AG08395 (cell line): ENCODE data around the gene GARIN5B.
A peak's percentile ranks its signal among the peaks of the same experiment; 100 is the strongest.
"Not testable (repeated sequence)": the region's sequence is repeated elsewhere in the genome, so short reads cannot be mapped to it uniquely, and the experiment has no call there.

Source experiments
- DNase-seq: peaks from one replicate; pipeline ENCODE4 v3.0.0; 2012; ENCODE audit warnings: mixed read lengths, low spot score

GARIN5B gene

DNA sequence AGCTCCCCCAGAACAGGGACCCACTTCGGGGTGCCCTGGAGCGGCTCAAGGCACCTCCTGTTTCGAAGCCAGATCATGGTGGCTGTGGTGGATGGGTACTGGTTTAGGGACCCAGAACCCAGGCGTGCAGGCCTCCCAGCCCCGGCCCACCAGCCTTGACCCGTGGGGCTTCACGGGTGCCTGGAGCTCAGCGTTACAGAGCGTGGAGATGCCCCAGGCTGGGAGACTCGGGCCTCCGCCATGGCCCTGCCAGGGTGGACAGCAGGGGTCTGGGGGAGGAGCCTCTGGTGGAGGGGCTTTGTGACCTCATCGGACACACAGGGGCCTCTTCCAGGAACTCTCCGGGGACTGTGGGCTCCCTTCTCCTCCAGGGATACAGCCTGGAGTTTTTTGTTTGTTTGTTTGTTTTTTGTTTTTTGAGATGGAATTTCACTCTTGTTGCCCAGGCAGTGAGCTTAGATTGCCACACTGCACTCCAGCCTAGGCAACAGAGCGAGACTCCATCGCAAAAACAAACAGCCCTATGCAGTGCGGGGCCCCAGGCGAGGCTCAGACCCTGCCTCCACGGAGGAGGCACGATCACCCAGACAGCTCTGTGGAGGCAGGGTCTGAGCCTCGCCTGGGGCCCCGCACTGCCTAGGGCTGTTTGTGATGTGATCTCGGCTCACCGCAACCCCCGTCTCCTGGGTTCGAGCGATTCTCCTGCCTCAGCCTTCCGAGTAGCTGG, at the start of gene GARIN5B:
Gene GARIN5B, minus strand, starts transcription at position 271 of the 727 bp plus-strand sequence. Its CDS starts 194 bp downstream, at position 77.
- DNase-seq: no peak

- DNase-seq: no peak
Measured at GRCh38 chr19:55410168-55410567, 47.1 kb upstream of the GARIN5B start.

DNA sequence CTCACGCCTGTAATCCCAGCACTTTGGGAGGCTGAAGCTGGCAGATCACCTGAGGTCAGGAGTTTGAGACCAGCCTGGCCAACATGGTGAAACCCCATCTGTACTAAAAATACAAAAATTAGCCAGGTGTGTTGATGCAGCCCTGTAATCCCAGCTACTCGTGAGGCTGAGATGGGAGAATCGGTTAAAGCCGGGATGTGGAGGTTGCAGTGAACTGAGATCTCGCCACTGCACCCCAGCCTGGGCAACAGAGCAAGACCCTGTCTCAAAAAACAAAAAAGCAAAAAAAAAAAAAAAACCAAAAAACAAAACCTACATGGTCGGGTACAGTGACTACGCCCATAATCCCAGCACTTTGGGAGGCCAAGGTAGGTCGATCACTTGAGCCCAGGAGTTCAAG, 46.1 kb upstream of the GARIN5B start:
- not testable (repeated sequence) for DNase-seq

- DNase-seq: no peak
Measured at GRCh38 chr19:55408533-55408872, 45.4 kb upstream of the GARIN5B start.

GRCh38 chr19:55407800-55408532, 44.9 kb upstream of the GARIN5B start:
- peak; percentile 100 for DNase-seq

DNA sequence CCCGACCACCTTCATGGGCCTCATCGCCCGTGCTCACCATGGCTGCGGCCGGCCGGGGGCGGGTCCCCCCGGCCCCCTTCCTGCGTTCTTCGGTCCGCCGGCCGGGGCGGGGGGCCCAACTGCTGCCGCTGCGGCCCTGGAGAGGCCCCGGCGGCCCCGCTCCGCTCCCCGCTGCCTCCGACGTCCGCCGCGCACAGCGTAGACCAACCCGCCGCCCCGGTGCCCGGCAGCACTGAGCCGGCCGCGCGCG, 44.4 kb upstream of the GARIN5B start, which contains the start of gene UBE2S:
Gene UBE2S, minus strand, starts transcription at position 239 of the 250 bp plus-strand sequence. Its CDS starts 199 bp downstream, at position 40.
- not testable (repeated sequence) for DNase-seq

DNA sequence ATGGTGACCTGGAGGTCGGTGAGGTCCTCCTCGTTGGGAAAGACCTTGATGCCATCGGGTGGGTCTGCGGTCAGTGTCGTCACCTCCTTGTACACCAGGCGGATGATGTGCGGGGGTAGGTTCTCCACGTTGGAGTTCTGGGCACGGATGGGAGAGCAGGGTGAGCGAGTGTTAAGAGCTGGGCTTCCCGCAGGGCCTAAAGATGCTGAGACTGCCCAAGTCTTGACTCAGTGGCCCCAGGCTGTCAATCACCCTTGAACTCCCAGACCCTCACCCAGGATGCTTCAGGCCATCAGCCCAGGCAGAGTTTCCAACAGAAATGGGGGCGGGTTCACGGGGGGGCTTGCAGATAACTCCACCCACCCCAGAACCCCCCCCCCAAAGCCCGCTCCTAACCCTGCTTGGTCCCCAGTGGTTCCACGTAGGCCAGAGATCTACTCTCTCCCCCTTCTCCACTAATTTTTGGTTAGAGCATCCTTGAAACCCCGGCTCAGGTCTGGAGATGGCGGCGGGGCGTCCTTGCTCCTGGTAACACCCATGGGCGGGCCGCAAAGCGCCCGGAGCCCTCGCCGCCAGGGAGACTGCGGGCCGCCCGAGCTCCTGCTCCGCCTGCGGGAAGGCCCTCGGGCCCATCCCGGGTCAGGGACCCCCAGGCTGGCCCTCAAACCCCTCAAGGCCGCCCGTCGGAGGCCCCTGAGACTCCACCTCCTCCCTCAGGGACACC, 43.9 kb upstream of the GARIN5B start:
- peak; percentile 56 for DNase-seq

GRCh38 chr19:55406091-55406825, 43.2 kb upstream of the GARIN5B start:
- no peak for DNase-seq

DNA sequence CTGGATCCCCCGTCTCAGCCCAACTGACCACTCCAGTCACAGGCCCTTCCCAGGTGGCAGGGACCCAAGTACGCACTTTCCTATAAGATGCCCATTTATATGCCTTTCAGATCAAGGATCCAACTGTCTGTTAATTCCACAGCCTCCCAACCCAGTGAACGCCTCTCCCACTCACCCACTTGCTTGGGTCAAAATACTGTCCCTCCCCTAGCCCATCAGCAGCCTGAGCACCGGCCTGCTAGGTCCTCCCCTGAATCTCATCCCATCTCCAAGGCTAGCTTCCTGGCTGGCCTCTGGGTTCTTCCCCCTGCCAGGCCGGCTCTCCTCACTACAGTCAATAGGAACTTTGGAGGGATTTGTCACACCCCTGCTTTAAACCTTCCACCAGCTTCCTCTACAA, 42.6 kb upstream of the GARIN5B start:
- no peak for DNase-seq

DNA sequence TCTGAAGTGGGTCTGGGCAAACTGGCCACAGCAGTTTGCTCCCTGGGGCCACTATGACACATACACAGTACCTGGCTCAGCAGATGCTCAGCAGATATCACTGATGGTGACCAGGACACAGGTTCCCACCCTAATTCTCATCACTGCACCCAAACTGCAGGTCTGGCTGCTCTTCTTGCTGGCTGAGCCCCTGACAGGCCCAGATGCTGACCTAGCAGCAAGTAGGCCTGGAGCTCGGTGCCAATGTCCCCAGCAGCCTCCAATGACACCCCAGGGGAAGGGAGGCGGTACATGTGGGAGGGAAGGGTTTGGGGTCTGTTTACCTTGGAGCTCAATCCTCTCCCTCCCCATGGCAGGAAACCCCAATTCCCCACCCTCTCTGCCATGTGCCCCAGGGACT, 39.4 kb upstream of the GARIN5B start:
- no peak for DNase-seq

GRCh38 chr19:55401390-55401789, 38.3 kb upstream of the GARIN5B start:
- not testable (repeated sequence) for DNase-seq

GRCh38 chr19:55400281-55401087, 37.4 kb upstream of the GARIN5B start:
- no peak for DNase-seq

- DNase-seq: no peak
Measured at GRCh38 chr19:55398200-55398925, 35.3 kb upstream of the GARIN5B start.

- no peak for DNase-seq
Measured at GRCh38 chr19:55392820-55393761, 30.0 kb upstream of the GARIN5B start.

- DNase-seq: peak; percentile 28
Measured at GRCh38 chr19:55391702-55392615, 28.9 kb upstream of the GARIN5B start.

GRCh38 chr19:55391191-55391670, 28.2 kb upstream of the GARIN5B start:
- DNase-seq: no peak

DNA sequence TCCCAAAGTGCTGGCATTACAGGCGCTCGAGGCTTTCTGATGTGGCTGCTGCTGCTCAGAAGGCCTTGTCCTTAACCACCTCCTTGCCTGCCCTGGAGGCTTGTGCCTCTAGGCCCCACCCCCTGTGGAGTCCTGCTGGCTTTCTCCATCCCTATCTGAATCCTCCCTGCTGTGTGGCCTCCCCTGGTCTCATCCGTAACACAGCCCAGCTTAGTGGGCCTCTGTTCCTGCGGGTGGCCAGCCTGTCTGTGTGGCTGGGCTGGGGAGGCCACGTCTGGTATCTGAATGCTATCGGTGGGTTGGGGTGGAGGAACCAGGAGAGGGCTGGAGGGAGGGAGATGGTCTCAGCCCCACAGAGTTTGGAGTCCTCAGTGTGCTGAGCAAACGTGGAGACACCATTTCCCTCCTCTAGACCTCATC, 27.4 kb upstream of the GARIN5B start:
- DNase-seq: no peak
